Retina (tissue), 1 donor: ENCODE results near the gene DPH5.

Experiments
- DNase-seq: peaks from one replicate; pipeline ENCODE4 v3.0.0-alpha.2; 2016

Gene DPH5

DNA sequence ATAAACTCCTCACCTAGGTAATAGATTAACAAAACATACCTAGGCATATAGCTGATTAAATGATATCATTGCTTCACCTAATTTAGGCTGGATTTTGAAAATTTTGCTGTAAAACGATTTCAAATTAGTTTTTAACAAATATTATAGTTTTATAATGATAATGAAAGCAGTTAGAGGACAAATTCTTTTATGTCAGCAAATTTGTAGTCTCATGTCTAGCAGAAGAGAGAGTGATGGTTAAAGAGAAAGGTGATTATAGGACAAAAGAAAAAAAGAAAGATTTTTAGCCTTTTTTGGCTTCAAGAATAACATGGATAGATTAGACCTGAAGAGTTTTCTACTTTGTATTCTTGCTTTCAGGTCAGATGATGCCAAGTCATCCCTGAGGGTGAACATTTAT is 3.6 kb upstream of the DPH5 start:
- DNase-seq = no peak

DNA sequence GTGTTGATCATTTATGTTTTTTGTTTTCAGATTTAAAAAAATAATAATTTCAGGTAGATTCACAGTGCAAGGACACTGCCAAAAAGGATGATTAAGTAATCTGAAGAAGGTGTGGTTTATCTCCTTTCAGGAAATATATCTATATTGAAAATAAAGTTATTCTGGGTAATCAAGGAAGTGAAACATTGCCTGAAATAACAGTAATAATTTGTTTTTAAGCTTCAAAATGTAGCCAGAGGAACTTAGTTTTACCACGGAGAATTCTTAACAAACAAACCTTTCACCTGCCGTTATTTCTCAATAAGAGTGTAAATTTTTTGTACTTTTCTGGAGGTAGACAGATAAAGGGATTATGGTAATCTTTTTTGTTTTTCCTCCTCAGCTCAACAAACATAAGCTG is 2.9 kb upstream of the DPH5 start:
- no peak for DNase-seq

DNA sequence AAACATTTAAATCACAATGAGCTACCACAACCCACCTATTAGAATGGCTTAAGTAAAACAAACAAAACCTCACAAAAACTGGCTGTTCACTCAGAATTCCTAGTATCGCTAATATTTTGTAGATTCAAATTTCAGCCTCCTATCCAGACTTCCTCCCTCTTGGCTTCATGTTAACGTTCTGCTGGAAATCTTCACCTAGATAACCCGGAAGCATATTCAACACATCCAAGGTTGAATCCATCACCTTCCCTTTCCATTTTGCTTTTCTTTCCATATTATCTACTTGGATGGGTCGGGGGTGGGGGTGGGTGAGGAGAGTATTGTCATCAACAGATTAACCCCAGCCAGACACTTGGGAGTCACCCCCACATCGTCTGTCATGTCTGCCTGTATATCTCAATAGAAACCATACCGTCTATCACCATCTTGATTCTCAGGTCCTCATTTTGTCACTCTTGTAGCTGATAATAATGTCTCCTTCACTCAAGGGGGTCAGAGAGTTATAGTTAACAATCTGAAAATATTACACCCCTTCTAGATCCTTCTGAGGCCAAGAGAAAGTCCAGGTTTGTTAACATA is 1.7 kb upstream of the DPH5 start:
- DNase-seq = no peak

DNA sequence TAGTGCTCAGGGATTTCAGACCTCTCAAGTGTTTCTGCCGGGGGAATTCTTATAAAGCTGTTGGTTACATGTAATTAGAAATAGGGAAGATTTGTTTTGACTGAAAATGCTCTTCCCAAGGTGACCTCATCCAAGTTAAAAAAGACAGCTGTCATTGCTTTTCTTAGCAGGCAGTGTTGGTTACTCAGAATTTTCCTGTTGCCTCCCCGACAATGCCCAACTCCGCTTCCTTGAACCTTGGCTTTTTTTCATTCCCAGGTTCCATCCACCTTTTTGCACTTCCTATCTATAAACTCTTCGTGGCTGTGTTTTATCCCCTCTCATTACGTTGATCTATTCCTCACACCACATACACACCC is 825 bp upstream of the DPH5 start:
- DNase-seq = no peak

DNA sequence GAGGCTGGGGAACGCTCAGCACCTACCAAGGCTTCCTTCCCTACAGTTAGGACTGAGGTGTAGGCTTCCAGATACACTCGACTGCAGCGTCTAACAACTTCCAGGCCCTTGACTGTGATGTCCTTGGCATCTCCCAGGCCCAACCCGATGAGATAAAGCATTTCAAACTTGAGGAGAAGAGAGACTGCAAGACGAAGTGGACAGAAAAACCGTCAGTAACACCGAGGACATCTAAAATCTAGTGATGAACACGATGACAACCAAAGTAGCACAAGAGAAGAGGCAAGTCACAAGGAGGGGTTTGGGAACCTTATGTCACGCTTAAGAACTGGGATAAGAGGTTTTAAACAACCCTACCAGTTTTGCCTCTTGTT is 314 bp downstream of the DPH5 start:
- DNase-seq = no peak

DNA sequence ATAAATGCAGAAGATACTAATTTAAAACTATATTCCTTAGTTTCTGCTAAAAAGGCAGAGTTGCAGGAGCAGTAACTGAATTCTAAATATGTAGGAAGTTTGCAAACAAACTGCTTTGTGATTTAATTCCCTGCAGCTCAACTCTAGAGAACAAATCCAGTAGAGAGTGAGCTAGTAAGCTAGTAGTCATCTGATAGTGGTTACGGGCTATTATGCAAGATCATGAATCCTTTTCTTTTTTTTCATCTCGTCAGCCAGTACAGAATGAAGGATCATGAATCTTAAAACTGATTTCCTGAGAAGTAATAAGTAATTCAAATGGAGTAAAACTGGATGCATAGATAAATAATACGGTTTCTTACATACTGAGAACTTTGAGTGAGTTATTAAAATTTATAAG is 3.3 kb downstream of the DPH5 start:
- DNase-seq = no peak

DNA sequence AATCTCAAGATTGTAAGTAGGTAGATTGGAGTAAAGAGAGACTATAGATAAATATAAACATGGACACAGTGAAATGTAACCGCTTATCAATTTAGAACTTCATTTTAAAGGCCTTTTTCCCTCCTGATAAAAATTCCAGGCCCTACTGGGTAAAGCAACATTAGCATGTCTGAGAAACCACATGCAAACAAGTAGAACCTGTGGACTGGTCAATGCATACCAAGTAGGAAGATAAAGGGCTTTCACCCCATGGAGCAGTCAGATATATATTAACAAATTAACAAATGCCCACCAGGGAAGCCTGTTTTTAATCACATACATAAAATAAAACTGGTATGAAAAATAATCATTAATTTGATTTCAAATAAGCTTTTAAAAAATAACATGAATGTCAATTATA is 8.1 kb downstream of the DPH5 start:
- DNase-seq = no peak

DNA sequence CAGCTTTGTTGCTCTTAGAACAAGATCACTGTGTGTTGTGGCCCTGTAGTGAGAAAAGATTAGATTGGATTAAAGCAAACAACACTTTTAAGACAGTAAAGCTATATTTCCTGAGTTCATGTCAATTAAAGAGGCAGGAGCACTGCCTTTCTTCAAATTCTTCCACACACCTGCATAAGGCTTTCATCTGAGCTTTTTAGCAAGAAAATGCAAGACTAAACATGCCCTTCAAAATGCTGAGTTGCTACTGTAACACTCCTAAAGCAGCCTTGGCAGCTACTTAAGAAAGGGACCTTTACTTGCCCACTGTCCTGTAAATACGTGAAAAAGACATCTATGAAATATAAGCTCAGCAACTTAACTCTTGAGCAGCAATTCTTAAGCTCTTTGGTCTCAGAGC is 11.8 kb downstream of the DPH5 start:
- DNase-seq = no peak

DNA sequence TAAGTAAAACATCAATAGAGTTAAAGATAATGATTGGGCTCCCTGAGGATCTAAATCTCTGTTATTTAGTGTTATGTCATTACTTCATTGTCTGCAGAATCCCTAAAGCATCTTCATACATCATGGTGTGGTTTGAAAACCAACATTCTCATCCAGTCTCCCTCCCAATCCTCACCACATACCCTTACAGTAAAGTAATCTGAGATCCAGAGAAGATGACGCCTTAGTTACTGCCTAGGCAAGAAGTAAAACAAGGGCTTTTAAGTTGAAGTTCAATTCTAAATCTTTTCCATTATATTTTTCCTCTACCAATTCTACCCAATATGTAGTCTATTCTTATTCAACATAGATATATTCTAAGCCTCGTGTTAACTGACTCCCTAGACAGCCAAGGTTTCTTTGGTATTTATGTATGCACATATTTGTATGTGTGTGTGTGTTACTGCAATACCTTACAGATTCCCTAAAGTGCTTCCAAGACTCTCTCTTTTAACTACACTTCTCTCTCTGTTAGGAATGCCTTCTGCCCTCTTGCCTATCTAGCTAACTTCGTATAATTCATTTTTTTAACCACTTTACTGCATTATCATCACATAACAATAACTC is 17.3 kb downstream of the DPH5 start:
- no peak for DNase-seq

DNA sequence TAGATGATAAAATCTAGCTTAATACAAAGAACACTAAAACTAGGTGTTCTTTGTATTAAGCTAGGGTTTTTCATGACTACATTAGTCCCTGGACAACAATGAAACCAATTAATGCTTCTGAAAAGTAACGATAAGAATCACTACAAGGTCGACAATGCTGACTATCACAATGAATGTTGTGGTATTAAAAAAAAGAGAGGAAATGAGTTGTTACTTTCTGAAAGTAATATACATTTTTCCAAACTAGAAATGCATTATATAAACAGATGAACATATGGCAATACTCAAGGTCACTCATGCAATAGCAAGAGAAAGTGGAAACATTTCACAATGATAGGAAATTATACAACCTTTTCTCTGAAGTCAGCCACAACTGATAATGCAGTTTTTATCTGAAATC is 19.0 kb downstream of the DPH5 start:
- DNase-seq = no peak

DNA sequence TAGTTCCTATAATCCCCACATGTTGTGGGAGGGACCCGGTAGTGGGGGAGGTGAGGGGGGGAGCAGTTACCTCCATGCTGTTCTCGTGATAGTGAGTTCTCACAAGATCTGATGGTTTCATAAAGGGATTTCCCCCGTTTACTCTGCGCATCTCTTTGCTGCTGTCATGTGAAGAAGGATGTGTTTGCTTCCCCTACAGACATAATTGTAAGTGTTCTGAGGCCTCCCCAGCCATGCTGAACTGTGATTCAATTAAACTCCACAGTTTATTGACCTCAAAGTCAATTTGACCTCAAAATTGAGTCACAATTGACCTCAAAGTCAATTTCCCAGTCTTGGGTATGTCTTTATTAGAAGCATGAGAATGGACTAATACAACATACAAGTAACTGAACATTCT is 19.7 kb downstream of the DPH5 start:
- no peak for DNase-seq

DNA sequence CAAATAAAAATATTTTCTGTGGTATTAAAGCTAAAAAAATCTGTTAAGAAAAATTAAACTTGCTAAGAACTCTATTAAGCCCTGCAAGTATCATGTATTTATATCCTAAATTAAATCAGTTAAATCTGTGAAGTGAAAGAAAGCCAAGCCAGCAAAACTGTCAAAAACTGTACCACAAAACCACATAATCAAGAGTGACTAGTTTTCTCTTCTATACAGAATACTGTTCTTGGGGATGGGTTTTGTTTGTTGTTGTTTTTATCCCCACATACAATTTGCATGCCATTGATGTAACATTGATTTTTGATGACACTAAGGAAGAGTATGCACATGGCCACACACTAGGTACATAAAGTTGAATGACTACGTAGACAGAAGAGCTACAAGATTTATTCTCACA is 20.4 kb downstream of the DPH5 start:
- DNase-seq = no peak

DNA sequence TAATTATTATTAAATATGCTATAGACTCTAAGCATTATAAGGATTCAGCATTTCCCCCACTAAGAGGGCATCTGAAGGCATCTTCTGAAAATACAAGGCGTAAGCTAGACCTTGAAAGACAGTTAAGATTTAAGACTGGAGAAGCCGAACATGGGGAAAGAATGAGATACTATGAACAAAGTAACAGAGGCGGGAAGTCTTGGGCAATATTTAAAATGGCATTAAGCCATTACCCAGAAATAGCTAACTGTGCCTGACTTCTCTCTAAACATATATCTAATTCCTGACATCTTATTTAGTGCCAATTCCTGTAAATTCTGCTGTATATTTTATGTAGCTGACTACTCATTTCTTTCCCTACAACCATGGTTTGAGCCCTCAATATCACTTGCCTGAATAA is 20.9 kb downstream of the DPH5 start:
- no peak for DNase-seq

DNA sequence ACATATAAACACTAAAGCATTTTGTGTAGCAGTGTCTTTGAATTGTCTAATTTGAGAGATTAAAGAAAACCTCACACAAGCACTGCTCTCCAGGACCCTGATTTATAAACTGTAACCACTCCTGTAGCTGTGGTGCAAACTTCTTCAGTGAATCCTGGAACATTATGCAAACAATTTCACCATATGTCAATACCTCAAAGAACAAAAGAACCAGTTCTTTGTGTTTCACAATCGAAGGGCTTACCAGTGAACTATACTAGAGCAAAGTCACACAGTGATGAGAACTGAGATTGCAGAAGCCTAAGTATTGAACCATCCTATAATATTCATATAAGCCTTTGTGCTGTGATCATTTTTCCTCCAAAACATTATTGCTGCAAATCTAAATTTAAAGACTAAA is 21.5 kb downstream of the DPH5 start:
- DNase-seq = no peak

DNA sequence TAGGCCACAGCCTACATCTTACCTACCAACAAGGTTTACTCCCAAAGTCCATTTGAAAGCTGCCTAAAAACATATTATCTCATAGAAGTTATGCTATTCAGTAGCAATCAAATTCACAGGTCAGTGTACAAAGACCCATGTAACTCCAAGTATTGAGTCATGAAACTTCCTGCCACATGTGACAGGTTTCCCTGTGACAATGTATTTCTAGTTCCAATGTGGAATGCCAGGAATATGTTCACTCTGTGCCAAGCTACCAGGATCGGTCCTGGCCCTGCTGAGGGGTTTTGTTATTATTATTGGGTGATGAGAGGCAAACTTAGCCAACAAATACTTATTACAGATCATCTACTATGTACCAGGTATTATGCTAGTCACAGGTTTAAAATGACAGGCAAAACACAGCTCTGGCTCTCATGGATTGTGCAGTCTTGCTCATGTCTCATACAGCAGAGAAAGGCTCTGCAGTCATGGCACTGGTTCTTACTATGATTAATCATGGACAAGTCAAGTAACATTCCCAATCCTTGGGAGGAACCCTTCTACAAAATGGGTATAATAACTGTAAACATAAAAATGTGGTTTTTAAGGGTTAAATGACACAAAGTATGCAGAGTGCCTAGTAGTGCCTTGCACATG is 22.5 kb downstream of the DPH5 start:
- no peak for DNase-seq

DNA sequence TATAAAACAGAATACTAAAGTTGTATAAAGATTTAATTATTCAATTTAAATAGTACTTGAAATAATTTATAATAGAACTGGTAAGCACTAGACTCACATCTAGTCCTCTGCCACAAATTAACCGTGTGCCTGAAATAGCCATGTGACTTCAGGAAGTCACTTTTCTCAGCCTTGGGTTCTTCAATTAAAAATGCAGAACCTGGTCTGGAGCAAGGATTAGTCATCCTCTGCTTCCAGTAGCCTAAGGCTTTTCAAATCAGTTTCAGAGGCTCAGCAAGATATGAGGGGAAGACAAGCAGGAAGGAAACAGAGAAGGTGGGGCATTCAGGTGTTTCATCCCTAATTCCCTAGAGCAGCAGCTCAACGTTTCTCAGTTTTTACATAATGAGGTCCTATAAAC is 23.0 kb downstream of the DPH5 start:
- no peak for DNase-seq

DNA sequence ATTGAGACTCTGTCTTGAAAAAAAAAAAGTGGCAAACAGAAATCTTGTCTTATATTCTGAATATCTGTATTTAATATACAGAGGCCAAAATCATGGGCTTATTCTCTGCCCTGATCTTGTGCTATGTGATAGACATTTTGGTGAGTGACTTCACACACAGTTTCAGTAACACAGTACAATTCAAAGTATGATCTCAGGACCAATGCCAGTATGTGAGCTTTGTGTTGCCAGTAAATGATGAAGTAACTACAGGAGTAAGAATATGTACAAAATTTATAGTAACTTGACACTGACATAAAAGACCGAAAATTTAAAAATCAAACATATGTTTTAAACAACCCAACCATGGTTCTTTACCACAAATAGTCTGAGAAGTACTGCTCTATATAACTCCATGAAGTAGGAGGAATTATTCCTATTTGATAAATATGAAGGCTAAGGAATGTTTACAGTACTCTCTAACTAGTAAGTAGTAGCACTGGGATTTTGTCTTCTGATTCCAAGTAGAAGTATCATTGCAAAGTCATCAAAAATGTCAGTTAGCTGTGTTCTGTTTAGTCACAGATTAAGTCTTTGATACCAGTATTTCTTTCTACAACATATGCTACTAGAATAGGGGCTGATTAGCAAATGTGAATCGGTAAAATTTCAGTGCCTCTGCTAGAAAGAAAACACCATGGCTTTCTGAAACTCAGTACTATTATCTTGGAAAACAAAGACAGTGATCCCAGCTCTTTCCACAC is 25.3 kb downstream of the DPH5 start:
- no peak for DNase-seq

DNA sequence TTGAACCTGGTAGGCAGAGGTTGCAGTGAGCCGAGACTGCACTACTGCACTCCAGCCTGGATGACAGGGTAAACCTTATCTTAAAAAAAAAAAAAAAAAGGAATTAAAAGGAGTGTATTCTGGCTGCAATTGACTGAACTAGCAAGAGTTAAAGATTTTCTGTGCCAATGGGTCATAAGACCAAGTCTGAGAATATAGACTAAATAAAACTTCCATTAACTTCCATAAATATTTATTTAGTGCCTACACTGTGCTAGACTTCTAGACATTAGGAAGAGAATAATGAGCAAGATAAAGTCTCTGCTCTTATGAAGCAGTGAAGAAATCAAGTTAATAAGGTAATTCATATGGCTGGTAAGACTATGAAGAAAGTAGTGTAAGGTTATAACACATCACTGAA is 27.2 kb downstream of the DPH5 start:
- DNase-seq = no peak

DNA sequence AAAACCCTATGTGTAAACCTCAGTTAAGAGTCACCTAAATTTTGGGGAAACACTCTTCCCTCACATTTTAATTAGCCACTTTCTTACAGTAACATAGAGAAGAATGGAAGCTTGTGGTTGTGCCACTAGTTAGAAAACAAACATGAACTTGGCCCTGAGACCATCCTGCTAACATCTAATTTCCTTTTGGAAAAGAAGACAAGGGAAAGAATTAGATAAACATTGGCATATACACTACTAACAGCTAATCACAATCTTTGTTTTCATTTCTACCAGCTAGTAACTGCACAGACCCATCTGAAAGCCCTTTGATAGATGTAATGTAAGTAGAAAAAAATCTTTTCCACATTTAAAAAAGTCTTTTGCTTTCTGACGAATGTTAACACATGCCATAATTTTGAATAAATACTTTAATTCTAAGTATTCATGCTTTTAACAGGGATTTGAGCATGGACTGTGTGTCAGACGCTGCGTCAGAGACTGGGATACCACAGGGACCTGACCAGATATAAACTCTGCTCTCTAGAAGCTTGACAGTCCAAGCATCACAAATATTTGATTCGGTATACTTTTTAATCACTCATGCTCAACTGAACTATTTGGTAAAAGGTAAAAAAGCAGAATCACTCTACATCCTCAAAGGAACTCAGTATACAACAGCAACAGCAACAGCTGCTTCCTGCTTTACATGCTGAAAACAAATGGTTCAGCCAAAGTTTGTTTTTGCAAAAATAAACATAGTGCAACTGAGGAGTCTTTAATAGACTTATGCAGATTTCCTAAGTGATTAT is 30.2 kb downstream of the DPH5 start:
- no peak for DNase-seq

DNA sequence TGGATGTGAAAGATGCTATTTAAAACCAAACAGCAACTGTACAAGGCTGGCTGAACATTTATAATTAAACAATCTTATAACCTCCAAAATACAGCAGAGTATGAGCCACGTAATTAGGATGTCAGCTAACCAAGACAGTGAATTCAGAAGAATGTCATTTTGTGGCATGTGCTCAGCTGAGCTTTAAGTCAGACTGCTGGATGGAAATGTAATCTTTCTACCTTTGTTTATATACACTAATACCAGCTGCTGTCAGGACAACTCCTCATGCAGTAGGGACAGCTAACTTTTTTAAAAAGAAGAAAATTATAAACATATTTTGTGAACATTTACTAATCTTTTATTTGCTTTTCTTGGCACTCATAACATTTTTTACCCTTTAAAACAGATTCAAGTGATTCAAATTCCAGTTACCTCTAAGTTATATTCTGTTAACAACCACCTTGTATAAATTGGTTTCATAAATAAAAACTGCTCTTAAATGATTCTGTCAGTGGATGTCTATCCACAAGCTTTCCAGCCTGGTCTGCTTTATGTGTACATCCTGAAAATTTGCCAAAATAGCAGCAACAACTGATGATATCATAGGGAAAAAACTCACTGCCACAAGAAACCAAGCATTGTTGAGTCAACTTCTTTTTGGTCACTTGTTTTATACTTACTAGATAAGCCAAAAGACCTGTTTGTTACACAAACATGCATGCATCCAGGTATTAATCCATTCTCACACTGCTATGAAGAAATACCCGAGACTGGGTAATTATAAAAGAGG is 36.1 kb downstream of the DPH5 start:
- DNase-seq = no peak

DNA sequence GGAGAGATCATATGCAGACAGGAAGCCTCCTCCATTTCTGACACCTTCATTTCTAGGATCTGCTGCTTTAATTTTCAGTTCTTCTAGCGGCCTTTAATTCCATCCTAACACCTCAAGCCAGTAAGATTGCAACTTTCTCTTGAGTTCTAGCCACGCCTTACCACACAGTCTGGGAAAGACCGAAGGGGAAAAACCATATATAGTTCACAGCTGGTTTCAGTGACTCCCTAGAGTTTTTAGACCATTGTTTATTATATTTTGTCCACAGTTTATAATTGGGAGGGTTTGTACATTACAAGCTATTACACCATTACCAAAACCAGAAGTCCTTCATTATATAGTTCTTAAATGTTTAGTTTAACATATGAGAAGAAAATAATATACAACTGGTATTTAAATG is 37.5 kb downstream of the DPH5 start:
- no peak for DNase-seq

DNA sequence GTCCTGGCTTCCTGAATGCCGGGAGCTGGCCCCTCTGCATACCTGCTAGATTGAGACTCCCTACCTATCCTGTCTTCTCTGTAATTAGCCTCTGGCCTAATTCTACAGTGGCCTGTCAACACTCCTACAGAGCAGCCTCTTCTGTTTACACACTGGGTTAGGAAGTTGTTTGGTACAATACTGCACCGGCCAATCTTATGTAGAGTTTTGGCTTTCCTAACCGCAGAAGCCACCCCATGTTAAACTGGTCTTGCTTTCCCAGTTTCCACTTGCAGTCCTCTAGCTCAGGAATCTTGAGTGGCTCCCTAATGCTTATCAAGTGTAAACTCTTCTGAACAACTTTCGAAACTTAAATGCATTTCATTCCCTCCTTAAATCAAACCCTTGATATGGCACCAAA is 42.8 kb downstream of the DPH5 start:
- DNase-seq = no peak

DNA sequence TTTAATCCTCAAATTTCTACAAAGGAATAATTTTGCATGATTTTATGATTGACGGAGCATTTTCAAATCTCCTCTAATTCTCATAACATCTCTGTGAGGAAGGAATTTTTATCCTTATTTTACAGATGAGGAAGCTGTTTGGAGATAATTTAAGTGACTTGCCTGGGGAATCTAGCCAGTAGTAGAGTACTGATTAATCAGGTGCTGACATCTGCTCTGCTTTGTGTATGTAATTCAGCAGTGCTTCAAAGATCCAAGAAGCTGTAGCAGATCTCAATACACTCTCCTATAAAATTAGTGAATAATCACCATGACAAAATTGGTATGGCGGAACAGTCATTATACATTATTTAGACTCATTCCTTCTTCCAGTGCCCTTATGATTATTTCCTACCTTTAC is 46.0 kb downstream of the DPH5 start:
- DNase-seq = no peak
